Tibial artery (tissue), 4 donors: Measurements from ENCODE around the gene COASY.
A peak's percentile ranks its signal among the peaks of the same experiment; 100 is the strongest.
"Not testable (repeated sequence)": the region's sequence is repeated elsewhere in the genome, so short reads cannot be mapped to it uniquely, and the experiment has no call there.

Experiments
- DNase-seq, 2 donors: peaks; one replicate each; pipeline ENCODE4 v3.0.0-alpha.2; 2019
- H3K27ac ChIP-seq, 2 donors: fragments of 200-600 bp; sonication (generic) in 1 of 2; 1 replicate in 1 of 2; 2 replicates in 1 of 2; pipeline ENCODE4 v1.5.1; 2018 to 2019; ENCODE audit warnings: mild to moderate bottlenecking in 1 of 2
- H3K27me3 ChIP-seq, 2 donors: fragments of 200-600 bp; sonication (generic) in 1 of 2; one replicate each; pipeline versions ENCODE4 v1.5.1 to v1.6.0; 2016 to 2019
- H3K36me3 ChIP-seq, 3 donors: fragments of 200-600 bp; sonication (generic) in 2 of 3; one replicate each; pipeline ENCODE4 v1.5.1; 2016 to 2019; ENCODE audit warnings: mild to moderate bottlenecking in 2 of 3
- H3K4me1 ChIP-seq, 4 donors: fragments of 200-600 bp; sonication (generic) in 2 of 4; 1 replicate in 3 of 4; 2 replicates in 1 of 4; pipeline ENCODE4 v1.5.1; 2016 to 2019
- H3K4me3 ChIP-seq, 2 donors: fragments of 200-600 bp; sonication (generic) in 1 of 2; 1 replicate in 1 of 2; 2 replicates in 1 of 2; pipeline ENCODE4 v1.5.1; 2018 to 2019; ENCODE audit warnings: mild to moderate bottlenecking in 2 of 2
- H3K9me3 ChIP-seq, 3 donors: fragments of 200-600 bp; sonication (generic) in 1 of 3; one replicate each; pipeline ENCODE4 v1.5.1; 2016 to 2019
- CTCF ChIP-seq, 2 experiments: fragments of 200-600 bp in 1 of 2; fragments of 450-650 bp in 1 of 2; IDR thresholded peaks; one replicate each; pipeline ENCODE4 v1.5.1; 2017 to 2019; ENCODE audit warnings: antibody characterized with exemption in 2 of 2, mild to moderate bottlenecking in 1 of 2, moderate library complexity in 1 of 2
- intact Hi-C: fragments of 100-400 bp; cut with DNase I; formaldehyde crosslinking; loops from one replicate; pipeline ENCODE4 v1.15.0; 2023; ENCODE audit warnings: low total_unique reads

The COASY gene

GRCh38 chr17:42548070-42548837, 13.7 kb upstream of the COASY start:
- DNase-seq = no peak
- Histone ChIP-seq H3K27ac (no peak overlapping the region), H3K36me3 (peaks cover 5 to 28% (median 16%) of the 10 kb centered on the region in 3 donors), H3K9me3 (no peaks in the 10 kb centered on the region), H3K4me1 (peaks cover 0 to 20% (median 6%) of the 10 kb centered on the region in 4 donors), H3K27me3 (no peaks in the 10 kb centered on the region), H3K4me3 (no peak overlapping the region)
- intact Hi-C loops = no loop called here
- no peak for TF ChIP-seq CTCF (IDR thresholded peaks at IDR 0.05)

GRCh38 chr17:42548993-42549755, 12.8 kb upstream of the COASY start:
- no peak for TF ChIP-seq CTCF (IDR thresholded peaks at IDR 0.05)
- peaks cover 0 to 19% (median 7%) of the 10 kb centered on the region in 3 donors for H3K36me3 ChIP-seq
- no peak overlapping the region for H3K27ac ChIP-seq
- DNase-seq = no peak
- intact Hi-C loops = no loop called here
- no peaks in the 10 kb centered on the region for H3K9me3 ChIP-seq
- H3K4me3 ChIP-seq = no peak overlapping the region
- H3K4me1 ChIP-seq = peaks cover 0 to 29% (median 15%) of the 10 kb centered on the region in 4 donors
- no peaks in the 10 kb centered on the region for H3K27me3 ChIP-seq

- H3K36me3 ChIP-seq, intact Hi-C loops, DNase-seq, H3K27me3 ChIP-seq, H3K9me3 ChIP-seq: not testable (repeated sequence)
- Histone ChIP-seq H3K4me1 (peaks cover 0 to 44% (median 23%) of the 10 kb centered on the region in 4 donors), H3K27ac (peak within 1 kb of the TSS; percentile 83 to 93), H3K4me3 (peak within 1 kb of the TSS; percentile 70 to 92)
These were observed 9.2 kb upstream of the COASY start, which contains the start of gene HSD17B1 for GRCh38 chr17:42552736-42553135. Gene HSD17B1 (plus strand): TSS chr17:42552923. CDS start chr17:42552934, 11 bp downstream.

GRCh38 chr17:42553161-42553818, 8.7 kb upstream of the COASY start:
- Histone ChIP-seq H3K36me3 (peaks cover 0 to 2% (median 0%) of the 10 kb centered on the region in 3 donors), H3K9me3 (no peaks in the 10 kb centered on the region), H3K4me3 (peak overlapping the region; percentile 70 to 92), H3K27me3 (no peaks in the 10 kb centered on the region), H3K4me1 (peaks cover 0 to 38% (median 23%) of the 10 kb centered on the region in 4 donors), H3K27ac (peak overlapping the region; percentile 83 to 93)
- no peak for DNase-seq
- TF ChIP-seq CTCF (IDR thresholded peaks at IDR 0.05) = no peak
- intact Hi-C loops = no loop called here

- Histone ChIP-seq H3K4me1 (peaks cover 0 to 33% (median 23%) of the 10 kb centered on the region in 4 donors), H3K27me3 (no peaks in the 10 kb centered on the region), H3K9me3 (no peaks in the 10 kb centered on the region), H3K27ac (peak overlapping the region; percentile 83 to 93), H3K4me3 (peak overlapping the region; percentile 70 to 92), H3K36me3 (no peaks in the 10 kb centered on the region)
- intact Hi-C loops = no loop called here
- no peak for TF ChIP-seq CTCF (IDR thresholded peaks at IDR 0.05)
- DNase-seq = no peak
These were observed 8.1 kb upstream of the COASY start for GRCh38 chr17:42553866-42554249.
